ENCODE data around the gene VPS16. TPM values are rescaled to one million over a fixed set of nuclear protein-coding genes. Genes with fewer than 3 reads are reported as not detected.

Gene VPS16
- total and polyA plus RNA-seq, 2 of the 8 experiments (the other 6 are each of a cell fraction or from before 2014, with no cell fraction given) = 23.8 to 25.9 TPM

GRCh38 chr20:2800521-2801285, 39.8 kb upstream of the VPS16 start, which contains the start of gene CPXM1 (continued):
- peak; percentile 92 for TF ChIP-seq KDM4A (IDR thresholded peaks at IDR 0.05; ENCODE audit: low read depth, low read length, severe bottlenecking)
- peak in 1 of 2 experiments; percentile 28; a peak in 1 of 4 replicates for TF ChIP-seq RAD21 (IDR thresholded peaks at IDR 0.05 in 1 of 2, conservative IDR thresholded peaks at IDR 0.05 in 1 of 2; ENCODE audit: low read depth in 2 of 2, low read length in 2 of 2)
- peak; percentile 30 for TF ChIP-seq EZH2 (IDR thresholded peaks at IDR 0.05; ENCODE audit: low read depth, low read length, severe bottlenecking)
- TF ChIP-seq PHF8 (conservative IDR thresholded peaks at IDR 0.05; ENCODE audit: low read depth, low read length) = 0 out of 2 replicates have a peak, but pooled peaks have one; percentile 3
- TF ChIP-seq JUND (IDR thresholded peaks at IDR 0.05; ENCODE audit: low read length) = no peak
- TF ChIP-seq SIN3A (conservative IDR thresholded peaks at IDR 0.05 in 1 of 2, IDR thresholded peaks at IDR 0.05 in 1 of 2; ENCODE audit: low read depth in 1 of 2, low read length in 2 of 2) = 0 out of 4 replicates have a peak, but pooled peaks of 1 of the 2 experiments have one; percentile 22
